ENCODE results near the gene SETD5.

The SETD5 gene

GRCh38 chr3:9412293-9412692 is 14.9 kb downstream of the SETD5 start:
- DNase-seq, result no peak

- no peak for DNase-seq
These were observed 17.4 kb downstream of the SETD5 start for GRCh38 chr3:9414826-9415225.

- DNase-seq, result no peak
These were observed 18.2 kb downstream of the SETD5 start for GRCh38 chr3:9415485-9416138.

- no peak for DNase-seq
These were observed 18.8 kb downstream of the SETD5 start for GRCh38 chr3:9416139-9416780.

- DNase-seq, result no peak
These were observed 23.6 kb downstream of the SETD5 start for GRCh38 chr3:9420850-9421549.

- DNase-seq, result no peak
These were observed 25.5 kb downstream of the SETD5 start for GRCh38 chr3:9422712-9423424.

- no peak for DNase-seq
These were observed 31.0 kb downstream of the SETD5 start for GRCh38 chr3:9428411-9428810.

- DNase-seq, result no peak
These were observed 33.3 kb downstream of the SETD5 start for GRCh38 chr3:9430733-9431132.

- DNase-seq, result no peak
These were observed 36.5 kb downstream of the SETD5 start for GRCh38 chr3:9433627-9434521.

GRCh38 chr3:9435316-9435715 is 37.9 kb downstream of the SETD5 start:
- no peak for DNase-seq

GRCh38 chr3:9439331-9439730 is 41.9 kb downstream of the SETD5 start:
- no peak for DNase-seq

- DNase-seq, result no peak
These were observed 44.2 kb downstream of the SETD5 start for GRCh38 chr3:9441501-9442221.

- no peak for DNase-seq
These were observed 50.7 kb downstream of the SETD5 start for GRCh38 chr3:9448071-9448470.

GRCh38 chr3:9448643-9449042 is 51.2 kb downstream of the SETD5 start:
- DNase-seq, result no peak

GRCh38 chr3:9450126-9450525 is 52.7 kb downstream of the SETD5 start:
- no peak for DNase-seq

GRCh38 chr3:9450991-9451390 is 53.6 kb downstream of the SETD5 start:
- DNase-seq, result no peak

- DNase-seq, result no peak
These were observed 55.0 kb downstream of the SETD5 start for GRCh38 chr3:9452417-9452816.

GRCh38 chr3:9455596-9456131 is 58.2 kb downstream of the SETD5 start:
- DNase-seq, result no peak

GRCh38 chr3:9467451-9467850 is 70.0 kb downstream of the SETD5 start:
- no peak for DNase-seq

GRCh38 chr3:9468460-9468859 is 71.0 kb downstream of the SETD5 start:
- no peak for DNase-seq

GRCh38 chr3:9469986-9470385 is 72.6 kb downstream of the SETD5 start:
- no peak for DNase-seq

Measured in GDM1 (cell line).